DND-41 (cell line): Measurements from ENCODE around the gene ALDH2.

ENCODE experiments used
- ATAC-seq: fragments of 200-7000 bp; cut with Tn5 transposase; 3 replicates; pipeline ENCODE4 v1.9.1; 2021; ENCODE audit warnings: low read depth; ENCODE audit not compliant: insufficient read depth
- DNase-seq: peaks from one replicate; pipeline ENCODE4 v3.0.0-alpha.2; 2020
- H2AFZ ChIP-seq: 2 replicates; pipeline ENCODE4 v1.6.0; 2012; ENCODE audit warnings: low read depth, low read length
- H3K27ac ChIP-seq: 2 replicates; pipeline ENCODE4 v1.5.1; 2012; ENCODE audit warnings: low read length, inconsistent platforms
- H3K27me3 ChIP-seq: fragments of 200-600 bp; sonication (generic); 2 replicates; pipeline ENCODE4 v1.6.0; 2012; ENCODE audit warnings: low read length, mild to moderate bottlenecking, inconsistent platforms; ENCODE audit not compliant: insufficient read depth, poor library complexity
- H3K36me3 ChIP-seq: 2 replicates; pipeline ENCODE4 v1.5.1; 2012; ENCODE audit warnings: low read length, inconsistent platforms; ENCODE audit not compliant: insufficient read depth
- H3K4me1 ChIP-seq: 2 replicates; pipeline ENCODE4 v1.5.1; 2012; ENCODE audit warnings: mild to moderate bottlenecking, low read length; ENCODE audit not compliant: insufficient read depth
- H3K4me2 ChIP-seq: 2 replicates; pipeline ENCODE4 v1.6.0; 2012; ENCODE audit warnings: mild to moderate bottlenecking, moderate library complexity, low read length, inconsistent platforms; ENCODE audit not compliant: insufficient read depth
- H3K4me3 ChIP-seq, 2 experiments: fragments of 200-600 bp in 1 of 2; shearing (Covaris generic) in 1 of 2; 2 replicates each; pipeline ENCODE4 v1.5.1; 2012 to 2016; ENCODE audit warnings: inconsistent platforms in 2 of 2, low read length in 2 of 2, mild to moderate bottlenecking in 2 of 2, low read depth in 1 of 2, moderate library complexity in 1 of 2
- H3K79me2 ChIP-seq: 2 replicates; pipeline ENCODE4 v1.6.0; 2012; ENCODE audit warnings: low read length, inconsistent platforms; ENCODE audit not compliant: insufficient read depth
- H3K9ac ChIP-seq: 2 replicates; pipeline ENCODE4 v1.6.0; 2012; ENCODE audit warnings: low read depth, mild to moderate bottlenecking, inconsistent platforms, low read length, moderate library complexity
- H3K9me3 ChIP-seq: 2 replicates; pipeline ENCODE4 v1.5.1; 2012; ENCODE audit warnings: low read length, moderate library complexity, mild to moderate bottlenecking, inconsistent platforms; ENCODE audit not compliant: insufficient read depth, severe bottlenecking
- H4K20me1 ChIP-seq: 2 replicates; pipeline ENCODE4 v1.6.0; 2012; ENCODE audit warnings: low read length; ENCODE audit not compliant: insufficient read depth
- EZH2 ChIP-seq: IDR thresholded peaks from 3 replicates; pipeline ENCODE4 v1.6.1; 2012; ENCODE audit warnings: borderline replicate concordance, low read depth, mild to moderate bottlenecking, moderate library complexity, low read length, inconsistent platforms; ENCODE audit not compliant: severe bottlenecking
- TF ChIP-seq, protein P1 (sequence below): IDR thresholded peaks from 2 replicates; pipeline ENCODE4 v1.5.1; 2012; ENCODE audit warnings: borderline replicate concordance, low read length, moderate library complexity, mild to moderate bottlenecking; ENCODE audit not compliant: poor library complexity, severe bottlenecking; ENCODE audit errors: extremely low read depth

Gene ALDH2

DNA sequence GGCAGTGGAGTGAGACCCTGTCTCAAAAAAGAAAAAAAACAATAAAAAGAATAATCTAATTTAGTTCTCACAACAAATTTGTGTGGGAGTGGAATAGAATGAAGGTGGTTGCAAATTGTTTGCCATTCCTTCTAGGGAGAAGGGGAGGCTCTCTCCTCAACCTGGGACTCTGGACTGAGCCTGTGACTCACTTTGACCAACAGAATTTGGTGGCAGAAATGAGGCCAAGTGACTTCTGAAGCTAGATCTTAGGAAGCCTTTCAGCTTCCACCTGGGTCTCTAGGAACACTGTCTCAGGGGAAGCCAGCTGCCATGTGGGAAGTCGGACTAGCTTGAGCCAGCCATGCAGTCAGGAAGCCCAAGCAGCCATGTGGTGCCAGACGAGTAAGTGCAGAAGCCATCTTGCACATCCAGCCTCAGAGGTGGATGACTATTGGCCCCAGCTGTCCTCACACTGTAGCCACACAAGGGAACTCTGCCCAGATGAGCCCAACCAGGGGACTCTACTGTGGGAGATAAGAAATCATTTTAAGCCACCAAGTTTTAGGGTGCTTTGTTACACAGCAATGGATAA, 14.4 kb downstream of the ALDH2 start:
- no peaks in the 10 kb centered on the region for H3K9me3 ChIP-seq
- no peak overlapping the region for H2AFZ ChIP-seq
- no peaks in the 10 kb centered on the region for H3K79me2 ChIP-seq
- H4K20me1 ChIP-seq = no peaks in the 10 kb centered on the region
- H3K4me1 ChIP-seq = no peaks in the 10 kb centered on the region
- no peak overlapping the region for H3K4me3 ChIP-seq
- H3K9ac ChIP-seq = no peak overlapping the region
- ATAC-seq (no peak), DNase-seq (no peak)
- TF ChIP-seq EZH2 = no peak
- TF ChIP-seq, protein P1, sequence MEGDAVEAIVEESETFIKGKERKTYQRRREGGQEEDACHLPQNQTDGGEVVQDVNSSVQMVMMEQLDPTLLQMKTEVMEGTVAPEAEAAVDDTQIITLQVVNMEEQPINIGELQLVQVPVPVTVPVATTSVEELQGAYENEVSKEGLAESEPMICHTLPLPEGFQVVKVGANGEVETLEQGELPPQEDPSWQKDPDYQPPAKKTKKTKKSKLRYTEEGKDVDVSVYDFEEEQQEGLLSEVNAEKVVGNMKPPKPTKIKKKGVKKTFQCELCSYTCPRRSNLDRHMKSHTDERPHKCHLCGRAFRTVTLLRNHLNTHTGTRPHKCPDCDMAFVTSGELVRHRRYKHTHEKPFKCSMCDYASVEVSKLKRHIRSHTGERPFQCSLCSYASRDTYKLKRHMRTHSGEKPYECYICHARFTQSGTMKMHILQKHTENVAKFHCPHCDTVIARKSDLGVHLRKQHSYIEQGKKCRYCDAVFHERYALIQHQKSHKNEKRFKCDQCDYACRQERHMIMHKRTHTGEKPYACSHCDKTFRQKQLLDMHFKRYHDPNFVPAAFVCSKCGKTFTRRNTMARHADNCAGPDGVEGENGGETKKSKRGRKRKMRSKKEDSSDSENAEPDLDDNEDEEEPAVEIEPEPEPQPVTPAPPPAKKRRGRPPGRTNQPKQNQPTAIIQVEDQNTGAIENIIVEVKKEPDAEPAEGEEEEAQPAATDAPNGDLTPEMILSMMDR = no peak
- no peaks in the 10 kb centered on the region for H3K36me3 ChIP-seq
- no peak overlapping the region for H3K27ac ChIP-seq
- no peaks in the 10 kb centered on the region for H3K27me3 ChIP-seq
- H3K4me2 ChIP-seq = no peak overlapping the region

DNA sequence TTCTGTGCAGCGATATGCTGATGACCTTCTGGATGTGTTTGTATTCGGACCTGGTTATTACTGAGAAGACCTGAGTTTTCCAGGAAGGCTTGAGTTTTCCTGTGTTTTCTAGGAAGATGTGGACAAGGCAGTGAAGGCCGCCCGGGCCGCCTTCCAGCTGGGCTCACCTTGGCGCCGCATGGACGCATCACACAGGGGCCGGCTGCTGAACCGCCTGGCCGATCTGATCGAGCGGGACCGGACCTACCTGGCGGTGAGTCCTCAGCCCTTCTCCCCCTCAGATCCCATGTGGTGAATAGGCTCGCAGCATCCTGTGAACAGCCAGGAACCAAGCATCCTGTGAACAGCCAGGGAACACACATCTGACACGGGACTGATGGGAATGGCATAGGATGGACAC, 16.3 kb downstream of the ALDH2 start:
- H3K4me1 ChIP-seq = no peaks in the 10 kb centered on the region
- DNase-seq (no peak), ATAC-seq (no peak)
- H3K36me3 ChIP-seq = no peaks in the 10 kb centered on the region
- no peaks in the 10 kb centered on the region for H3K79me2 ChIP-seq
- H3K9ac ChIP-seq = no peak overlapping the region
- H3K9me3 ChIP-seq = no peaks in the 10 kb centered on the region
- no peak overlapping the region for H2AFZ ChIP-seq
- no peak overlapping the region for H3K4me3 ChIP-seq
- H3K27ac ChIP-seq = no peak overlapping the region
- H3K4me2 ChIP-seq = no peak overlapping the region
- TF ChIP-seq, protein P1 = no peak
- TF ChIP-seq EZH2 = no peak
- H4K20me1 ChIP-seq = no peaks in the 10 kb centered on the region
- H3K27me3 ChIP-seq = no peaks in the 10 kb centered on the region

DNA sequence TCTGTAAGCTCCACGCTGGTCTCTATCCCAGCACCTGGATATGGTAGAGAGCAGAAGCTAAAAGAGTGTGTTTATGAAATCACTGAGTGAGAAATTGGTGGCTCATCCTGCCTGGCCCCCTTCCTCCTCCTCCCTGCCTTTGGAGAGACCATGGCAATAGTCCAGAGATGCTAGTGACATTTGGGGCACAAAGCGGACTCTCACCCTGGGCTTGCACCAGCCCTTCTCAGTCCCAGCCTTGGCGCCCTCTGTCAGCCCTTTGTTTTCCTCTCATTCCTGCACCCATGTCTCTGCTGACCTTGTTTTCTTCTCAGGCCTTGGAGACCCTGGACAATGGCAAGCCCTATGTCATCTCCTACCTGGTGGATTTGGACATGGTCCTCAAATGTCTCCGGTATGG, 18.2 kb downstream of the ALDH2 start:
- no peaks in the 10 kb centered on the region for H4K20me1 ChIP-seq
- no peak overlapping the region for H3K27ac ChIP-seq
- H3K36me3 ChIP-seq = no peaks in the 10 kb centered on the region
- H3K4me2 ChIP-seq = no peak overlapping the region
- no peak overlapping the region for H3K9ac ChIP-seq
- TF ChIP-seq, protein P1 = no peak
- TF ChIP-seq EZH2 = no peak
- no peaks in the 10 kb centered on the region for H3K27me3 ChIP-seq
- no peak for DNase-seq
- H3K4me3 ChIP-seq = no peak overlapping the region
- no peaks in the 10 kb centered on the region for H3K4me1 ChIP-seq
- no peaks in the 10 kb centered on the region for H3K79me2 ChIP-seq
- no peak overlapping the region for H2AFZ ChIP-seq
- no peak for ATAC-seq
- no peaks in the 10 kb centered on the region for H3K9me3 ChIP-seq

DNA sequence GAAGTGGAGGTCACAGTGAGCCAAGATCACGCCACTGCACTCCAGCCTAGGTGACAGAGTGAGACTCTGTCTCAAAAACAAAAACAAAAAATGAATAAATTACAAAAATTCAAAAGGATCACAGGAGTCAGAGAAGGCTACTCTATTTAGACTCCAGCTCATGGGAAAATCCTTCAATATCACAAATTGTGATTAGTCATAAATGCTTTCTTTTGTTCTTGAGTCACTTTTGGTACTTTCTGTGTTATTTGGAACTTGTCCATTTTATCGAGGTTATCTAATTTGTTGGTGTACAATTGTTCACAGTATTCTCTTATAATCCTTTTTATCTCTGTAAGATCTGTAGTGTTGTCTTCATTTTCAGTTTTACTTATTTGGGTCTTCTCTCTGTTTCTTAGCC, 18.9 kb downstream of the ALDH2 start:
- no peak overlapping the region for H3K4me2 ChIP-seq
- H4K20me1 ChIP-seq = no peaks in the 10 kb centered on the region
- no peak overlapping the region for H3K9ac ChIP-seq
- ATAC-seq = no peak
- H3K36me3 ChIP-seq = no peaks in the 10 kb centered on the region
- H3K27ac ChIP-seq = no peak overlapping the region
- no peaks in the 10 kb centered on the region for H3K4me1 ChIP-seq
- H3K9me3 ChIP-seq = no peaks in the 10 kb centered on the region
- TF ChIP-seq, protein P1 = no peak
- no peak for TF ChIP-seq EZH2
- DNase-seq = no peak
- no peak overlapping the region for H2AFZ ChIP-seq
- no peak overlapping the region for H3K4me3 ChIP-seq
- H3K79me2 ChIP-seq = no peaks in the 10 kb centered on the region
- H3K27me3 ChIP-seq = no peaks in the 10 kb centered on the region
